DMS53 treated with DMSO at 0.1 percent for 48 hours (cell line): ENCODE data around the gene NMT1.

Source experiments
- DNase-seq: peaks from one replicate; lab custom pipeline; 2025; ENCODE audit not compliant: unreplicated experiment; lab: John Stamatoyannopoulos, UW

Gene NMT1

DNA sequence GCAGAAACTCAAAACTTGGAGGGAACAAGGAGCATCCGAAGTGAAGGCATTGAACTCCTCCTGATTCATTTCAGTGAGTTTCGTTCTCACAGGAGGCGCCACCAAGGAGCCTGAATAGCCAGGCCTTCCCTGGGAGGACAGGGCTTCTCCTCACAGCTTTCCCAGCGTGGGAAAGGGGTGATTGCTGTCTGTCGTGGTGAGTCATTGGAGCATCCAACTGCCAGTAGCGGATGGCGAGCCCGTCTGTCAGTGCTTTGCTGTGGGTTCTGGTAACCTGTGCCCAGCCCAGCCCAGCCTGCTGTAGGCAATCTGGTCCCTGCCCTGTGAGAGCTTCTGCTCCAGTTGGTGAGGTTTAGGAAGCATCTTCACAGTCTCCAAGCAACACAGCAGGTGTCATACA lies 42.9 kb downstream of the NMT1 start:
- DNase-seq, result no peak

DNA sequence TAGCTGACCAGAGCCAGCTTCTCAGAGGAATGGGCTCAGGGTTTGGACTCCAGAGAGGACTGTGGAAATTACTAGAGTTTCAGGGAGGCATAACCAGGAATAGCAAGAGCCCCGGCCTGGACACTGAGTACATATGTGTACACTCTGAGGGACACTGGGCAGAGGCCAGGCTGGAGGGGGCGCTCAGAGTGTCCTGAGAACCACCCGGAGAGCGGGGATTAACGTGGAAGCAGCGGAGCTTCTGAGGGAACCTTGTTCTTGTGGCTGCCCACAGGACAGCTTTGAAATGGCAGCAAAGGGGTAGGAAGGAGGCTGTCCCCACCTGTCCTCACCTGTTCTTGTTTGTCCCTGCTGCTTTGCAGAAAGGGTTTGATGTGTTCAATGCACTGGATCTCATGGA lies 43.4 kb downstream of the NMT1 start:
- no peak for DNase-seq

DNA sequence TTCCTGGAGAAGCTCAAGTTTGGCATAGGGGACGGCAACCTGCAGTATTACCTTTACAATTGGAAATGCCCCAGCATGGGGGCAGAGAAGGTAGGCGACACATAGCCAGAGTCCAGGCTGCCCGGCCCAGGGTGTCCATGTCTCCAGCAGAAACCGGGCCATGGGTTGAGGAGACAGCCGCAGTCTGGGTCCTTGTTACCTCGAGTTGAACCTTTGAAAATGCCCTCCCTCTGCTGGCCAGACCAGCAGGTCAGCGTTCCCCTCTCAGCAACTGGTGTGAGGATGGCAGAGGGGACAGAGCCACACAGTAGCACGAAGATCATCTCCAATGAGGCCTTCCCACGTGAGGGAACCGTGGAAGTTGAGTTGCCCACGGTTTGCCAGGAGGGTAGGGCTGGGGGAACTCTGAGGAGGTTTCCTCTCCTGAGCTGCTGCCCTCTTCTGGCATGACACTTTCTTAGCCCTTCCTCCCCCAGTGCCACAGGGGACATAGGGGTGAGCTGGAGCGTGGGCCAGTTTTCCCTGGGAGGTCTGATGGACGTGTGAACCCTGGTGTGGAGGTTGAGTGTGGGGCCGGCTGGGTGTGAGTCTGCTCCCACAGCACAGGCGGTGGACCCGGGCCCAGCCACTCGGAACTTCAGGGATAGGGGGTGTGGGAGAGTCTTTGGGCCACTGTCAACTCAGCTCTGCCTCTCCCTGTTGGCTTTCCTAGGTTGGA lies 43.9 kb downstream of the NMT1 start:
- no peak for DNase-seq

DNA sequence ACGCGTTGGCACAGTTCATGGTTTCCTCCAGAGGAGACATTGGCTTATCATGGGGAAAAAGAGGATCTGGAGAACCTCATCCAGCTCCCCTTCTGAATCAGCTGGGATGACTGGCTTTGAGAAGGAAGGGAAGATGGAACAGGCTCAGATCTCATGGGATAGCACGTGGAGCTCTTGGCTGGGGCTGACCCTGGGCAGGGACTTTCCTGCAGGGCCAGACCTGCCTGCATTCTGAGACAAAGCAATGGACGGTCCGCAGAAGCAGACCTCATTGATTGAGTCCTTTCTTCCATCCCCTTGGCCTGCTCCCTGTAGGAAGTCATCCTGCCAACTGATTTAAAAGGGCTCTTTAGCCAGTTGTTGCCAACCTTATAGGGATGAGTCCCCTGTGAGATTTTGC lies 45.0 kb downstream of the NMT1 start:
- no peak for DNase-seq

DNA sequence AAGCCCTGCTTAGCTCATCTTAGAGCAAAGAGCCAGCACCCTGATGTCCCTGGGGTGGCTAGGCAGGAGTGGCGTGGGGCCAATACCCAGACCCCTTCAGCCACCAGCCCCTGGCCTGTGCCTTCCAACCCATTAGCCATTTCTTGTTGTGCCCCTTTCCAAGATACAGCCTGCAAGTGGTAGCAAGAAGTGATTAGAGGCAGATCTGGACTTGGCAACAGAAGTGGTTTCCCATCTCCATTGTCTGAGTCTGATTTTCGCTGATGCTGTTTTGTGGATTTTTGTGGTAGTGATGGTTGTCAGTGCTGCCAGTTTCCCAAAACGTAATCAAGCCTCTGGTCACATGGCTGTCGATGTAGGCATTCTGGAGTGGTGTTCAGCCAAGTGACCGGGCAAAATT lies 45.5 kb downstream of the NMT1 start:
- DNase-seq, result no peak

DNA sequence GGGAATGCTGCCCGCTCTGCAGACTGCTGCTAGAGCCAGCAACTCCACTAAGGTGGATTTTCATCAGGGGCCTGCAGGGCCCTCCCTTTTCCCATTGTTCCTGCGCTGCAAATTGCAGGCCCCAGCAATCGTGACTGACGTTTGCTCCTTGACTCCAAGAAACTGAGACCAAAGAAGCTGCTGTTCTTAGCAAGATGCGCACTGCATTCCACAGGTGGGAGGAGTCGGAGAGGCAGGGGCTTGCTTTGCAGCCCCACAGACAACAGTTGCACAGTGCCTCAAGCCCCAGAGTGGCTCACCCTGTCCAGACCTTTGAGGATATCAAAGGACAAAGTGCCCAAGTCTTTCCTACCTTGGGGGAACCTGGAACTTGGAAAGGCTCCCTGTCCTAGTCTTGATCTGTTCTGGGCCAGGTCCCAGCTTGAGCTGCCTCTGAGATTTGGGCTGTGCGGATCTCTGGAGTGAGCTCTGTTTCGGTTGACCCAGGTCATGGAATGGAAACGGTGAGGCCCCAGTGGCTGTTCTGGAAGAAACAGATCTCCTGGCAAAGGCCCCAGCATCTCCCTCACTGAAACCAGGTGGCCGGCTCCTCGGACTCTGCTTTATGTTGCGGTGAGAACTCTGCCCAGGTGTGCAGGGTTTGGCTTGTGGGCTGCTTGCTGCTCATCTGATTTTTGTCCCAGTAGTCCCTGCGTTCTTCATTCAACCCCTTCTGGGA lies 46.3 kb downstream of the NMT1 start:
- DNase-seq, result no peak

DNA sequence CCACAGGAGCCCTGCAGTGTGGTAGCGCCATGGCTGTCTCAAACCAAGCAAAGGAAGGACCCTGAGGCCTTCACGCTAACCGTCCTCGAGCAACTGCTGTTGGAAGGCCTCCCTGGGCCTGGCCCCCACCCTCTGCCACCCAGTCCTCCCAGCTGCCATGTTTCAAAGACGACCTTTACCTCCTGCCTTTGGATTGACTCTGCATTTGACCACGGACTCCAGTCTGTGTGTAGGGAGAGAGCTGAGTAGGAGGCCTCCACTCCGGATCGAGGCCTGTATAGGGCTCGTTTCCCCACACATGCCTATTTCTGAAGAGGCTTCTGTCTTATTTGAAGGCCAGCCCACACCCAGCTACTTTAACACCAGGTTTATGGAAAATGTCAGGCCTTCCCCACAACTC lies 46.9 kb downstream of the NMT1 start:
- no peak for DNase-seq

DNA sequence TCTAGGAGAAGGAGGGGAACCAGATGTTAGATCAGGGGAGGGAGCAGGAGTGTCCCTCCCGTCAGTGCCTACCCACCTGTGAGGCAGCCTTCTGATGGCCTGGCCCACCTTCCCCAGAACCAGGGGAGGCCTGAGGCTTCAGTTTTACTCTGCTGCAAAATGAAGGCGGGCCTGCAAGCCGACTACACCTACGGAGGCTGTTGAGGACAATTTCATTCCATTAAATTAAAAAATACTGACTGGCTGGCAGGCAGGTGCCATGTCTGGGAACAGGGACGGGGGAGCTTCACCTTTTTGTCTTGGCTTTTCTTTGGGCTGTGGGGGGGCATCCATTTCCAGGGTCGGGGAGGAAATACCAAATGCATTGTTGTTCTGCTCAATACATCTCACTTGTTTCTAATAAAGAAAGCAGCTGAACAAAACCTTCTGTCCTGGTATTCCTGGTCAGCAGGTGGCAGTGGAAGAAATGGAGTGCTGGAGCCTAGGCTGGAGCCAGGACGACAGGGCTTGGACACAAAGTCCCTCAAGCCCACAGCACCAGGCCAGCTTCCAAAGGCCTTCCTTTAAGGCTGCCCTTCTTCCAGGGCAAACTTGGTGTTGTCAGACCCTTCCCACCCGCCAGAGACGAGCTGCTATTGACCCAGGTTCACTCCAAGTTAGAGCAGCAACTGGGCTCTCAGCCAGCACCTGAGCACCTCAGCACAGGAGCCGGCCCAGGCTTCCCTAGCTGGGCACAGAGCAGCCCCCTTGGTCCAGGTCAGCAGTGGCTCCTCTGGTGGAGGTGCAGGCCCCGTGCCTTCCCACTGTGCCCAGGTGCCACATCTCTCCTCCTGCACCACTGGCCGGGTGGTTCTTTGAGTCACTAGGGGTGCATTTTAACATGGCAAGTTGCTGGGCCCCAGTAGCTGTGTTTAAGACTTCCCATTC lies 47.7 kb downstream of the NMT1 start:
- DNase-seq, result no peak

DNA sequence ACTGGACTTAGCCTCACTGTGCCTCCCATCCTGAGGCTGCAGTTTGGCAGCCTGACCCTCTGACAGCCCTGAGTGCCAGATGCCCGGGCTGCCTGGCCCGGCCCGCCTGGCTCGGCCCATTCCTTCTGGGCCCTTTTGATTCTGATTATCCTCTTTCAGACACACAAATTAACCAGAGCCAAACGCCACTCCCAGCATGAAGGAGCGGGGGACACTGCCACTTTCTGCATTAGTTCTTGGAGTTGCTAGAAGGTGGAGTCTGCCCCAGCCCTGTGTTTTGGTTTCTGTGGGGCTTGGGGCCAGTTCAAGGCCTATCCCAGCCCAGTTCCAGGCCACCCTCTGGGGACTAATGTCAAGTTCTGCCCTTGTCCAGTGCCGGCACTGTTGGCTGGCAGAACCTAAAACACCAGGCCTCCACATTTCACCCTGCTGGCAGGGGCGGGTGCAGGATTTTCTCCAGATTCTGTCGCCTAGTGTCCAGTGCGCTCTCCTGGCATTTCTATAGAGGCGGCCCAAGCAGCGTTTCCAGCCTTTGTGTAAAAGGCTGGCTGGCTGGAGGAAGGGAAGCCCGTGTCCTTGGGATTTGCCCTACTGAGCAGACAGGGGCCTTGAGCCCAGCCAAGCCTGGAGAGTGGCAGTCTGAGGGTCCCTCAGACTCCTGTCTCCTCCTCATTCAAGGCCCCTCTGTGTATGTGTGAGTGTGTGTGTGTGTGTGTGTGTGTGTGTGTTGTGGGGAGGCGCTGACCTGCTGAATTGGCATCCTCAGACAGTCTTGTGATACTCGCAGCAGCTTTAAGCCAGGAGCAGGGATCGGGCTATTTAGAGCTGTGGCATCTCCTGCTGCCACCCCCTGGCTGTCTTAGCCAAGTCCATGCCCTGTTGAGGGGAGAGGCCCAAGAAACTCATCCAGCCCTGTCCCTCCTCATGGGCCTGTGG lies 49.8 kb downstream of the NMT1 start:
- DNase-seq, result no peak

DNA sequence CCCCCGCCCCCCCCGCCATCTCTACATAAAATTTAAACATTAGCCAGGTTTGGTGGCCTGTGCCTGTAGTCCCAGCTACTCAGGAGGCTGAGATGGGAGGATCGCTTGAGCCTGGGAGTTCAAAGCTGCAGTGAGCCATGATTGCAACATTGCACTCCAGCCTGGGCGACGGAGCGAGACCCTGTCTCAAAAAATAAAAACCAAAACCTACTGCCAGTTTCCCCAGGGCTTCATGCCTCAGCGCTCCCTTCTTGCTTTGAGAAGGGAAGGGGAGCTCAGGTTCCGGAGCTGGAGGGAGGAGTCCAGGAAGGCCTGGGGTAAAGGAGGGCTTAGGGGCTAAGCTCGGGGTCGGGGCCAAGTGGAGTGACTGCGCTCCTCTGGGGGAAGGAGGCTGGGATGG lies 50.7 kb downstream of the NMT1 start:
- no peak for DNase-seq

DNA sequence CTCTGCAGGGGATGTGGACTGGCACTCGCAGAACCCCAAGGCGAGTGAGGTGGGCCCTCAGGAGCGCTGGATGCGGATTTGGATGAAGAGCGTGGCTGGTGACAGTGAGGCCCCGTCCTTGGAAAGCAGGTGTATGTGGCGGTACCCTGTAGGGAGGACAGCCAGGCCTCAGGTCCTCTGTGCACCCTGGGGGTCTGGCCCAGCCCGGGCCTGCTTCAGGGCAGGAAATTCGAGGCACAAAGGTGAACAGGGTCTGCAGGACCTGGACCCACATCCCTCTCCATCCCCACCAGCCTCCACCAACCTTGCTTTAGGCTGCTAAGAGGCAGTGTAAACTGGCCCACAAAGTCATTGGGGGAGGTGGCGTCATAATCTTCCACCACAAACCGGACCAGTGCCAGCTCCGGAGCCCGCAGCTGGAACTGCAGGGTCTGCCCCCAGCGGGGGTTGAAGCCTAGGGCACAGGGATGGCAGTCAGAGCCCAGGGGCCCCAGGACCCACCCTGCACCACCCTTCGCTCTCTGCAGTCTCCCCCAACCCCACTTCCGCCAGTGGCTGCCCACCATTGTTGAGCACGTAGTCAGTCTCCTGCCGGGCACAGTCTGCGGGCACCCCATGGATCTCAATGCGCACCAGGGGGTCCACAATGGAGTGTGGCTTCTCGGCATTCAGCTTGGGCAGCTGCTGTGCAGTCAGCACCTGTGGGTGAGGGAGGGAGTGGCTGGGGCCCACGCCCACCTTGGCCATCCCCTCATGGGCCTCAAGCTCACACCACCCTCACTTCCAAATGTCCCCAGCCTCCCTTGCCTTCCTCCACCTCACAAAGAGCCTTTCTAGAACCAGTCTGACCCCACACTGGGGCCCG lies 51.7 kb downstream of the NMT1 start:
- no peak for DNase-seq

DNA sequence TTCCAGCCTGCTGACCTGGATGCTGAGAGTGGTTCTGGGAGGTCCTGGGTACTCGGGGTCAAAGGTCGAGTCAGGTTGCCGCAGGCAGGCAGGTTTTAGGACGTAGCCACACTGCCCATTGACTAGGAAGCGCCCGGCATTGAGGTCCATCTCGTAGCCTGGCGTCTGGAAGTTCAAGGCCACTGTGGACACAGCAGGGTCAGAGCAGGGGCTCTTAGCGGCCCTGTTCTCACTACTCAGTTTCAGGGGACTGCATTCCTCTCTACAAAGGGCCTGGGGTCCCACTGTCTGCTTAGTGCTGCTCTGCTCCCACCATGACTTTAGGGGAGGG lies 52.3 kb downstream of the NMT1 start:
- DNase-seq, result no peak

DNA sequence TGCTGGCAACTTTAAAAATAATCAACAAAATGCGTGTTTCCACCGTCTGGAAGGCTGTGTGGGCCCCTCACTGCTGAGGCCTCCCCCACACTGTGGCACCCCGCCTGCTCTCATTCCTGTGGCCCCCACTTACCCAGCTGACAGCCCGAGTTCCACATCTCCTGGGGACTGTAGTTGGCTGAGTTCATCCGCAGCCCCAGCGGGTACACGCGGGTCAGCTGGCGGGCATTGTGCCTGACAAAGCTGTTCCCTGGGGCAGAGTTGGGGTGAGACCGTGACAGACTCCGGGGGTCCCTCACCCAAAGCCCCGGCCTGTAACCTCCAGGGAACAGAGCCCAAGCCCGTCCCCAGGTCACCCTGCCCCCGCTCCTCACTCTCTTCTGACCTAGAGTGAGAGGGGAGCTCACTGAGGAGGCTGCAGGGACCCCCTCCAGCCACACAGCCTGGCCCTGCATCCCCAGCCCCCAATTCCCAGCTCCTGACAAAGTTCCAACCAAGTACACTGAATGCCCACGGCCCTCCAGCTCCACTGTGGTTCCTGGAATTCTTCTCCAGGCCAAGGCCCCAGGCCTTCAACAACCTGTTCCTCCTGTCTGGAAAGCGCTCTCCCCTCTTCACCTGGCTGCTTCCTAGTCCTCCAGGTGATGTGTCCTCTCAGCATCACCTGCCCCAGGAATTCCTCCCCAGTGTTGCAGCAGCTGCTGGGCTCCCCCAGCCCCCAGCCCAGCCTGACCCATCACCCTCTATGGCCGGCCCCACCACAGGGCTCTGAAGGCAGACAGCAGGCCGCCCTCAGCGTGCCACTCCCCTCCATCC lies 53.2 kb downstream of the NMT1 start:
- no peak for DNase-seq

DNA sequence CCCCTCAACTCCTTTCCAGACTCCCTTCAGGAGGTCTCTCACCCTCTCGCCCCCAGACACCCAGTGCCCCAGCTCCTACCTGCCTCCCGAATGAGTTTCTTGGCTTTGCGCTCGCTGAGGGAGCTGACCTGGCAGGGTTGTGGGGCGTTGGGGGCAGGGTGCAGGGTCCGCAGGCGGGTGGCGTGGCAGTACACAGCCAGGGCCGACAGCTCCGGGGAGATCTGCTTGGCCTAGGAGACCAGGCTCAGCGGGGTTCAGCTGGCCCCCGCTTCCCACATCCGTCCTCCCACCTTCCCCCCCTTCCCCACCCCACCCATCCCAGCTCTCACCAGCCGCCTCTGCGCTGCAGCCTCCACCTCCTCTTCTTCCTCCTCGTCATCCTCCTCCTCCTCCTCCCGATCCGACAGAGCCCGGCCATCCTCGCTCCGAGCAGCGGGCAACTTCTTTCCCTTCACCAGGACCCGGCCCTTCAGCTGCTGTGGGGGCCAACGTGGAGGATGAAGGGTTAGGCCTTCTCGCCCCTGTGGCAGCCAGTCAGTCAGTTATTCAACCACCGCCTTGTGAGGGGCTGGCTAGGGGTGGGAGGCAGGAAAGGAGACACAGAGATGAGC lies 54.0 kb downstream of the NMT1 start:
- DNase-seq, result no peak

DNA sequence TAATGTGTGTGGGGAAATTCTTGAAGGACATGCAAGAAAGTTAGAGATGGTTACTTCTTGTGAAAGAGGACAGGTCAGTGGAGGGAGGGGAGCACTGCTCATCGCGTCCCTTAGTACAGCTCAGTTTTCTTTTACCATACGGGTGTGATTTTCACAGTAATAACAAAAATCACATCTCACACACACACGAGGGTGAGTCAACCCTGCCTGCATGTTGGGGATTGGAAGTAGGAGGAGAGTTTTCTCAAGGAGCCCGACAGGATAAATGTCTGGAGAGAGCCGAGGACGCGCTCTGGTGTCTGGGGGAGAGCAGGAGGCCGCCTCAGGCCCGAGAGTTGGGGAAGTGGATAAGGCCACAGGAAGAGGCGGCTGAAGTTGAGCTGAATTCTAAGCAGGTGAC lies 54.8 kb downstream of the NMT1 start:
- DNase-seq, result no peak

DNA sequence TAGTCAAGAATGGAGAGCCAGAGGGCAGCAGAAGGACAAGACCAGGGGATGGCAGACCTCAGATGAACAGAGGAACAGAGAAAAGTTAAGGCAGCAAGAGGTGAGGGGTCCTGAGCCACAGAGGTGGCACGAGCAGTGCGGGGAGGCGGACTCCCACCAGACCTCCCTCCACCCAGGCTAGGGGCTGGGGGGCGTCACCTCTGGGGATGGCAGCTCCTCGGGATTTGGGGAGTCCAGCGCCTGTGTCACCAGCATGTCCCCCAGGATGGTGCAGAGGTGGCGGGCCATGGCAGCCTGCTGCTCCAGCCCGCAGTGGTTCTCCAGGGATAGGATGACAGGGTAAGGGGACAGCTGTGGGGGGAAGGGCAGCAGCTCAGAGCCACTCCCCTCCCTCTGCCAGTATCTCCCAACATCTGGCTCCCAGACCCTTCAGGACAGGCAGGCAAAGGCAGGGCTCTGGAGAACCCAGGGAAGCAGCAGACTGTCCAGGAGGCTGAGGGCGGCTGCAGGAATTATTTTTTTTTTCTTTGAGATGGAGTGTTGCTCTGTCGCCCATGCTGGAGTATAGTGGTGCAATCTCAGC lies 55.4 kb downstream of the NMT1 start:
- DNase-seq, result no peak

DNA sequence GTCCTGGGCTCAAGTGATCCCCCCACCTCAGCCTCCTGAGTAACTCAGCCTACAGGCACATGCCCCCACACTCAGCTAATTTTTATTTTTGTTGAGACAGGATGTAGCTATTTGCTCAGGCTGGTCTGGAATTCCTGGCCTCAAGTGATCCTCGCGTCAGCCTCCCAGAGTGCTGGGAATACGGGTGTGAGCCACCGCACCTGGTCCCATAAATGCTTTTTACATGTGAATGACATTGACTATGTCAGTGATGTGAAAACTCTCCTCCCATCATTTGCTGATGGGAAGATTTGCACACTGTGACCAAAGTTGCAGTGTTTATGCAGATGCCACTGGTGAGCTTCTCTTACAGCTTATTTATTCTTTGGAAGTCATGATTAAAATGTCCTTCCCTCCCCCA lies 56.2 kb downstream of the NMT1 start:
- DNase-seq, result no peak
